ENCODE results near the gene BCL2L15.

- TF ChIP-seq, protein P1, sequence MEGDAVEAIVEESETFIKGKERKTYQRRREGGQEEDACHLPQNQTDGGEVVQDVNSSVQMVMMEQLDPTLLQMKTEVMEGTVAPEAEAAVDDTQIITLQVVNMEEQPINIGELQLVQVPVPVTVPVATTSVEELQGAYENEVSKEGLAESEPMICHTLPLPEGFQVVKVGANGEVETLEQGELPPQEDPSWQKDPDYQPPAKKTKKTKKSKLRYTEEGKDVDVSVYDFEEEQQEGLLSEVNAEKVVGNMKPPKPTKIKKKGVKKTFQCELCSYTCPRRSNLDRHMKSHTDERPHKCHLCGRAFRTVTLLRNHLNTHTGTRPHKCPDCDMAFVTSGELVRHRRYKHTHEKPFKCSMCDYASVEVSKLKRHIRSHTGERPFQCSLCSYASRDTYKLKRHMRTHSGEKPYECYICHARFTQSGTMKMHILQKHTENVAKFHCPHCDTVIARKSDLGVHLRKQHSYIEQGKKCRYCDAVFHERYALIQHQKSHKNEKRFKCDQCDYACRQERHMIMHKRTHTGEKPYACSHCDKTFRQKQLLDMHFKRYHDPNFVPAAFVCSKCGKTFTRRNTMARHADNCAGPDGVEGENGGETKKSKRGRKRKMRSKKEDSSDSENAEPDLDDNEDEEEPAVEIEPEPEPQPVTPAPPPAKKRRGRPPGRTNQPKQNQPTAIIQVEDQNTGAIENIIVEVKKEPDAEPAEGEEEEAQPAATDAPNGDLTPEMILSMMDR (IDR thresholded peaks at IDR 0.05; ENCODE audit: insufficient read depth, low read depth, low read length) = no peak
- no peak for TF ChIP-seq EZH2 (IDR thresholded peaks at IDR 0.05; ENCODE audit: insufficient read depth, low read length)
Observed at GRCh38 chr1:113901191-113901590, 13.8 kb upstream of the BCL2L15 start.
